B cell (primary cell): ENCODE data around the gene OR9A2. TPM values are rescaled to one million over a fixed set of nuclear protein-coding genes. Genes with fewer than 3 reads are reported as not detected.

Experiments used
- ATAC-seq: fragments of 200-7000 bp; cut with Tn5 transposase; one replicate; pipeline ENCODE4 v1.10.0; 2021; ENCODE audit warnings: low read depth, mild to moderate bottlenecking, moderate number of reproducible peaks, moderate library complexity
- CTCF ChIA-PET: fragments of 350-600 bp; sonication (Branson Sonifier 250); formaldehyde crosslinking; loops from one replicate; lab custom pipeline; 2021; ENCODE audit warnings: antibody characterized with exemption, inconsistent platforms; lab: Charles Lee
- POLR2A ChIA-PET: fragments of 350-600 bp; sonication (Branson Sonifier 250); formaldehyde crosslinking; loops from one replicate; lab custom pipeline; 2021; ENCODE audit warnings: antibody characterized with exemption; lab: Charles Lee
- DNase-seq: peaks from one replicate; pipeline ENCODE4 v3.0.0; 2013
- H2AFZ ChIP-seq: 2 replicates; pipeline ENCODE4 v1.6.1; 2012; ENCODE audit warnings: mild to moderate bottlenecking, low read depth, low read length; ENCODE audit not compliant: insufficient read depth, poor library complexity, severe bottlenecking
- H3K27ac ChIP-seq, 2 donors: 1 replicate in 1 of 2; 2 replicates in 1 of 2; pipeline ENCODE4 v1.5.1; 2012 to 2013; ENCODE audit warnings: low read length in 2 of 2, mild to moderate bottlenecking in 2 of 2, moderate library complexity in 1 of 2
- H3K27me3 ChIP-seq, 4 experiments: fragments of 200-600 bp in 1 of 4; sonication (generic) in 1 of 4; replicated peaks in 1 of 4; 1 replicate in 2 of 4; 2 replicates in 2 of 4; pipeline versions ENCODE4 v1.6.1 to v1.7.0; 2013 to 2016; ENCODE audit warnings: low read length in 3 of 4, mild to moderate bottlenecking in 2 of 4, mixed read lengths in 1 of 4, moderate library complexity in 1 of 4; ENCODE audit not compliant: insufficient read depth in 4 of 4, control insufficient read depth in 3 of 4; ENCODE audit errors: control extremely low read depth in 1 of 4
- H3K36me3 ChIP-seq, 2 experiments: replicated peaks in 1 of 2; 1 replicate in 1 of 2; 2 replicates in 1 of 2; pipeline versions ENCODE4 v1.6.1 to v1.7.1; 2013; ENCODE audit warnings: low read length in 1 of 2; ENCODE audit not compliant: insufficient read depth in 2 of 2, control insufficient read depth in 1 of 2; ENCODE audit errors: control extremely low read depth in 1 of 2, extremely low read depth in 1 of 2
- H3K4me1 ChIP-seq, 2 donors: fragments of 200-600 bp in 1 of 2; sonication (generic) in 1 of 2; 1 replicate in 1 of 2; 2 replicates in 1 of 2; pipeline versions ENCODE4 v1.5.1 to v1.6.1; 2013 to 2017; ENCODE audit warnings: low read length in 2 of 2; ENCODE audit not compliant: control insufficient read depth in 2 of 2, insufficient read depth in 2 of 2
- H3K4me2 ChIP-seq: replicated peaks from 2 replicates; pipeline ENCODE3; 2012; ENCODE audit warnings: mild to moderate bottlenecking, low read depth, low read length; ENCODE audit not compliant: poor library complexity, severe bottlenecking
- H3K4me3 ChIP-seq, 5 experiments: fragments of 200-600 bp in 1 of 5; sonication (generic) in 1 of 5; 1 replicate in 3 of 5; 2 replicates in 2 of 5; pipeline versions ENCODE4 v1.5.1 to v1.7.0; 2011 to 2016; ENCODE audit warnings: low read length in 4 of 5, mild to moderate bottlenecking in 4 of 5, low read depth in 2 of 5, control low read depth in 1 of 5, moderate library complexity in 1 of 5; ENCODE audit not compliant: insufficient read depth in 1 of 5; ENCODE audit errors: control extremely low read depth in 1 of 5, extremely low read depth in 1 of 5
- H3K79me2 ChIP-seq: fragments of 200-600 bp; sonication (generic); one replicate; pipeline ENCODE4 v1.6.0; 2016; ENCODE audit warnings: low read length; ENCODE audit not compliant: control insufficient read depth, insufficient read depth
- H3K9ac ChIP-seq: fragments of 200-600 bp; sonication (generic); 2 replicates; pipeline ENCODE4 v1.6.1; 2017; ENCODE audit warnings: mild to moderate bottlenecking, low read length, moderate library complexity
- H3K9me3 ChIP-seq, 3 donors: one replicate each; pipeline versions ENCODE4 v1.6.1 to v1.7.1; 2013; ENCODE audit warnings: low read length in 2 of 3; ENCODE audit not compliant: control insufficient read depth in 2 of 3, insufficient read depth in 1 of 3; ENCODE audit errors: control extremely low read depth in 1 of 3
- H4K20me1 ChIP-seq: 2 replicates; pipeline ENCODE4 v1.6.0; 2012; ENCODE audit warnings: mild to moderate bottlenecking, low read length; ENCODE audit not compliant: insufficient read depth, control insufficient read depth, poor library complexity, severe bottlenecking
- H3K27ac Mint-ChIP-seq: one replicate; pipeline ENCODE4 v1.8.0; 2021; ENCODE audit warnings: mixed read lengths
- H3K27me3 Mint-ChIP-seq: one replicate; pipeline ENCODE4 v1.8.0; 2021; ENCODE audit warnings: mixed read lengths
- H3K4me1 Mint-ChIP-seq: one replicate; pipeline ENCODE4 v1.8.0; 2021; ENCODE audit warnings: mixed read lengths
- H3K4me3 Mint-ChIP-seq: one replicate; pipeline ENCODE4 v1.8.0; 2021; ENCODE audit warnings: mixed read lengths
- H3K9me3 Mint-ChIP-seq: one replicate; pipeline ENCODE4 v1.8.0; 2022; ENCODE audit warnings: mixed read lengths; ENCODE audit not compliant: insufficient read depth
- CTCF ChIP-seq: fragments of 200-600 bp; IDR thresholded peaks from one replicate; pipeline ENCODE4 v1.8.0; 2022; ENCODE audit warnings: antibody characterized with exemption, mild to moderate bottlenecking
- EZH2 ChIP-seq: IDR thresholded peaks from 2 replicates; pipeline ENCODE4 v1.6.1; 2012; ENCODE audit warnings: borderline replicate concordance, low read depth, mild to moderate bottlenecking, moderate library complexity, low read length; ENCODE audit not compliant: insufficient read depth, poor library complexity, severe bottlenecking
- WGBS: methylation state at CpG from one replicate; pipeline ENCODE4 v1.1.5; 2013; ENCODE audit warnings: missing lambda C conversion rate; ENCODE audit not compliant: insufficient coverage; 5-methylcytosine and 5-hydroxymethylcytosine counted together
- intact Hi-C: fragments of 100-400 bp; cut with micrococcal nuclease; formaldehyde crosslinking; loops from one replicate; pipeline ENCODE4 v1.10.0; 2022
- polyA plus RNA-seq: library from polyadenylated mRNA; depleted of rRNA; stranded (reverse); fragments of >200 nt; gene quantifications from 2 replicates; pipeline ENCODE4 v1.2.3, GENCODE V29; 2012
- total RNA-seq, 2 donors: library from RNA; stranded (reverse); fragments of 120-200 nt in 1 of 2; gene quantifications; 1 replicate in 1 of 2; 2 replicates in 1 of 2; pipeline versions ENCODE4 v1.2.3 to v1.2.4, GENCODE V29; 2013 to 2022

Gene OR9A2
- total and polyA plus RNA-seq, 2 donors (not counting 1 experiment from before 2014, with no cell fraction given) = not detected

DNA sequence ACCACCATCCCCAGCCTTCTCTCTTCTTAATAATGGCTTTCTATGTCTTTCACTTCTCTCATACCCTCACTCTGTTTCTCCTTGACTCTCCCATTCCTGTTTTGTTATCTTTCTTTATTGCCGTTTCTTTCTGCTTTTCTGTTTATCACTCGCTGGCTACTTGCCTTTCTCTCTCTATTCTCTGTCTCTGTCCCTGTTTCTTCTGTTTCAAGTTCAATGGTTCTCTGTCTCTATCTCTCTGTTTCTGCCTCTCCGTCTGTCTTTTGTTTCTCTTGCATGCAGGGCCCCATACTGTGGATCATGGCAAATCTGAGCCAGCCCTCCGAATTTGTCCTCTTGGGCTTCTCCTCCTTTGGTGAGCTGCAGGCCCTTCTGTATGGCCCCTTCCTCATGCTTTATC is 25.1 kb upstream of the OR9A2 start, which contains the start of gene OR6V1:
Gene OR6V1 (plus strand): TSS at position 301 of the 400 bp plus-strand sequence. CDS start 0 bp downstream, at position 301.
- 95% methylated on average over 4 of the region's 4 CpGs for WGBS
- intact Hi-C loops = no loop called here
- no peaks in the 10 kb centered on the region for H3K9me3 Mint-ChIP-seq
- Histone ChIP-seq H3K27ac (no peak within 1 kb of the TSS), H3K9ac (no peak within 1 kb of the TSS), H3K79me2 (no peaks in the 10 kb centered on the region), H3K27me3 (no peaks in the 10 kb centered on the region), H2AFZ (no peak within 1 kb of the TSS), H3K36me3 (no peaks in the 10 kb centered on the region), H3K4me3 (no peak within 1 kb of the TSS), H3K4me2 (no peak within 1 kb of the TSS), H3K4me1 (peaks cover 22 to 30% of the 10 kb centered on the region in 2 donors), H3K9me3 (peaks cover 0 to 8% (median 0%) of the 10 kb centered on the region in 3 donors), H4K20me1 (no peaks in the 10 kb centered on the region)
- peaks cover 41% of the 10 kb centered on the region for H3K4me1 Mint-ChIP-seq
- no peak within 1 kb of the TSS for H3K27ac Mint-ChIP-seq
- H3K4me3 Mint-ChIP-seq = no peak within 1 kb of the TSS
- ATAC-seq = no peak
- POLR2A ChIA-PET = no interaction called here
- DNase-seq = no peak
- TF ChIP-seq EZH2 = no peak
- TF ChIP-seq CTCF = no peak
- CTCF ChIA-PET = interaction anchor here (1.0 kb wide), 1 partner anchor 10 kb away, joined by 3 read pairs; no protein-coding TSS in a partner anchor
- H3K27me3 Mint-ChIP-seq = no peaks in the 10 kb centered on the region

- DNase-seq (no peak), ATAC-seq (no peak)
- Histone ChIP-seq H3K36me3 (no peaks in the 10 kb centered on the region), H3K79me2 (no peaks in the 10 kb centered on the region), H3K27ac (no peak overlapping the region), H3K4me3 (no peak overlapping the region), H4K20me1 (no peaks in the 10 kb centered on the region), H3K4me1 (peaks cover 28 to 37% of the 10 kb centered on the region in 2 donors), H3K4me2 (no peak overlapping the region), H3K9me3 (peaks cover 0 to 8% (median 0%) of the 10 kb centered on the region in 3 donors), H3K27me3 (no peaks in the 10 kb centered on the region), H2AFZ (no peak overlapping the region), H3K9ac (no peak overlapping the region)
- Mint-ChIP-seq H3K4me3 (no peak overlapping the region), H3K4me1 (peaks cover 50% of the 10 kb centered on the region), H3K9me3 (no peaks in the 10 kb centered on the region), H3K27me3 (no peaks in the 10 kb centered on the region), H3K27ac (no peak overlapping the region)
- ChIA-PET POLR2A (no interaction called here), CTCF (no interaction called here)
- 81% methylated on average over 2 of the region's 9 CpGs for WGBS
- TF ChIP-seq CTCF (no peak), EZH2 (no peak)
- intact Hi-C loops = no loop called here
These were observed 24.0 kb upstream of the OR9A2 start for GRCh38 chr7:143050931-143051330.
